ENCODE results near the gene PI16. TPM values are rescaled to one million over a fixed set of nuclear protein-coding genes. Genes with fewer than 3 reads are reported as not detected.

The PI16 gene
- total and polyA plus RNA-seq, 7 donors = 0.85 to 50.7 (median 2.9) TPM

GRCh38 chr6:36957773-36958271, 3.3 kb downstream of the PI16 start:
- H3K36me3 ChIP-seq = no peaks in the 10 kb centered on the region
- intact Hi-C loops (cut with DNase I) = no loop called here
- H3K4me3 ChIP-seq = no peak overlapping the region
- H3K27ac ChIP-seq = no peak overlapping the region
- TF ChIP-seq POLR2AphosphoS5 (IDR thresholded peaks at IDR 0.05) = no peak
- DNase-seq = no peak
- H3K27me3 ChIP-seq = no peaks in the 10 kb centered on the region
- WGBS, 2 donors = 83 to 87% methylated on average over 9 of the region's 9 CpGs
- H3K9me3 ChIP-seq = no peaks in the 10 kb centered on the region
- no peaks in the 10 kb centered on the region for H3K4me1 ChIP-seq

GRCh38 chr6:36958775-36959554, 4.4 kb downstream of the PI16 start:
- 88 to 89% methylated on average over 44 of the region's 44 CpGs for WGBS, 2 donors
- intact Hi-C loops (cut with DNase I) = no loop called here
- Histone ChIP-seq H3K9me3 (no peaks in the 10 kb centered on the region), H3K36me3 (no peaks in the 10 kb centered on the region), H3K4me1 (peaks cover 0 to 5% (median 2%) of the 10 kb centered on the region in 4 donors), H3K27me3 (no peaks in the 10 kb centered on the region), H3K4me3 (no peak overlapping the region), H3K27ac (no peak overlapping the region)
- DNase-seq = no peak
- TF ChIP-seq CTCF (IDR thresholded peaks at IDR 0.05) = no peak
- TF ChIP-seq POLR2A (IDR thresholded peaks at IDR 0.05) = no peak
- no peak for TF ChIP-seq EP300 (IDR thresholded peaks at IDR 0.05)
- no peak for TF ChIP-seq POLR2AphosphoS5 (IDR thresholded peaks at IDR 0.05)

- H3K27me3 ChIP-seq = no peaks in the 10 kb centered on the region
- no peaks in the 10 kb centered on the region for H3K36me3 ChIP-seq
- intact Hi-C loops (cut with DNase I) = no loop called here
- TF ChIP-seq CTCF (IDR thresholded peaks at IDR 0.05) (no peak), POLR2A (IDR thresholded peaks at IDR 0.05) (no peak), POLR2AphosphoS5 (IDR thresholded peaks at IDR 0.05) (no peak), EP300 (IDR thresholded peaks at IDR 0.05) (no peak)
- WGBS, 2 donors = 89 to 93% methylated on average over 17 of the region's 17 CpGs
- no peaks in the 10 kb centered on the region for H3K9me3 ChIP-seq
- H3K4me3 ChIP-seq = no peak overlapping the region
- no peak for DNase-seq
- peaks cover 0 to 9% (median 7%) of the 10 kb centered on the region in 4 donors for H3K4me1 ChIP-seq
- H3K27ac ChIP-seq = no peak overlapping the region
These were observed 5.2 kb downstream of the PI16 start for GRCh38 chr6:36959555-36960250.

- no peak overlapping the region for H3K27ac ChIP-seq
- no peak overlapping the region for H3K4me3 ChIP-seq
- peaks cover 0 to 5% (median under 1%) of the 10 kb centered on the region in 4 donors for H3K36me3 ChIP-seq
- H3K4me1 ChIP-seq = peaks cover 0 to 9% (median 7%) of the 10 kb centered on the region in 4 donors
- H3K27me3 ChIP-seq = no peaks in the 10 kb centered on the region
- TF ChIP-seq EP300 (IDR thresholded peaks at IDR 0.05) (no peak), CTCF (IDR thresholded peaks at IDR 0.05) (no peak), POLR2AphosphoS5 (IDR thresholded peaks at IDR 0.05) (no peak), POLR2A (IDR thresholded peaks at IDR 0.05) (no peak)
- WGBS, 2 donors = 69 to 77% methylated on average over 40 of the region's 40 CpGs
- intact Hi-C loops (cut with DNase I) = no loop called here
- H3K9me3 ChIP-seq = no peaks in the 10 kb centered on the region
- no peak for DNase-seq
These were observed 7.2 kb downstream of the PI16 start for GRCh38 chr6:36961441-36962435.

Measured in sigmoid colon (tissue), 7 donors.